ENCODE results near the gene PYGB. TPM values are rescaled to one million over a fixed set of nuclear protein-coding genes. Genes with fewer than 3 reads are reported as not detected.

Gene PYGB
- polyA plus RNA-seq, 4 donors = 25.7 to 38.4 (median 32.7) TPM

DNA sequence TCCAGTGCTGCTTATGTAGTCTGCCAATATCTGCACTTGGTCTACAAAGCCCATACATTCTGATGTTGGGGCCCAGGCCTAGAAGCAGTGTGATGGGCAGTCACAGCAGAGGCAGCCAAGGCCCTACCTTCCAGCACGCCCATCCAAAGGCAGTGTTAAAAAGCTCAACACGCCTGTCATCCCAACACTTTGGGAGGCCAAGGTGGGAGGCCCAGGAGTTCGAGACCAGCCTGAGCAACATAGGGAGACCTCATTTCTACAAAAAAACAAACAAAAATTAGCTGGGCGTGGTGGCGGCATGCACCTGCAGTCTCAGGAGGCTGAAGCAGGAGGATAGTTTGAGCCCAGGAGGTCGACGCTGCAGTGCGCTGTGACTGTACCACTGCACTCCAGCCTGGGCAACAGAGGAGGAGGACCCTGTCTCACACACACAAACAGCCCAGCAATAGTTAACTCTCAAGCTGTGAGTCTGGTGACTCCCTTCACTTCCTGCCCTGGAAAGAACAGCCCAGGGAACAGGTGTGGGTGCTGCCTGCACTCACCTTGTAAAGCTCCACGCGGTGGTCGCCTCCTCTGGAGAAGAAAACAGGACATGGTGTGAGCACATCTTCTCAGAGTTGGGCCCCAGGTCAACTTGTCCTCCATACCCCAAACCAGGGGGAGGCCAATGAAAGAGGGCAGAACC is 68.8 kb downstream of the PYGB start:
- no peaks in the 10 kb centered on the region for H3K9me3 ChIP-seq (ENCODE audit: control insufficient read depth in 2 of 2, insufficient read depth in 1 of 2, low read depth in 1 of 2, low read length in 1 of 2)
- DNase-seq = no peak
- H3K4me3 ChIP-seq (ENCODE audit: low read depth in 1 of 3, low read length in 3 of 3) = no peak overlapping the region
- H3K4me1 ChIP-seq (ENCODE audit: control insufficient read depth in 3 of 3, insufficient read depth in 2 of 3, low read depth in 1 of 3, low read length in 2 of 3) = peaks cover 0 to 7% (median 0%) of the 10 kb centered on the region in 3 donors
- H3K36me3 ChIP-seq (ENCODE audit: control insufficient read depth in 3 of 3, insufficient read depth in 2 of 3, low read depth in 1 of 3, low read length in 3 of 3) = peaks cover 0 to 58% (median 0%) of the 10 kb centered on the region in 3 donors
- no peak overlapping the region for H3K27ac ChIP-seq (ENCODE audit: low read depth in 1 of 3, low read length in 2 of 3)
- no peak for FAIRE-seq
- H3K27me3 ChIP-seq (ENCODE audit: control insufficient read depth in 3 of 3, insufficient read depth in 3 of 3, low read length in 3 of 3) = no peaks in the 10 kb centered on the region
- 94 to 97% (median 97%) methylated on average over 11 of the region's 11 CpGs for WGBS, 3 donors

DNA sequence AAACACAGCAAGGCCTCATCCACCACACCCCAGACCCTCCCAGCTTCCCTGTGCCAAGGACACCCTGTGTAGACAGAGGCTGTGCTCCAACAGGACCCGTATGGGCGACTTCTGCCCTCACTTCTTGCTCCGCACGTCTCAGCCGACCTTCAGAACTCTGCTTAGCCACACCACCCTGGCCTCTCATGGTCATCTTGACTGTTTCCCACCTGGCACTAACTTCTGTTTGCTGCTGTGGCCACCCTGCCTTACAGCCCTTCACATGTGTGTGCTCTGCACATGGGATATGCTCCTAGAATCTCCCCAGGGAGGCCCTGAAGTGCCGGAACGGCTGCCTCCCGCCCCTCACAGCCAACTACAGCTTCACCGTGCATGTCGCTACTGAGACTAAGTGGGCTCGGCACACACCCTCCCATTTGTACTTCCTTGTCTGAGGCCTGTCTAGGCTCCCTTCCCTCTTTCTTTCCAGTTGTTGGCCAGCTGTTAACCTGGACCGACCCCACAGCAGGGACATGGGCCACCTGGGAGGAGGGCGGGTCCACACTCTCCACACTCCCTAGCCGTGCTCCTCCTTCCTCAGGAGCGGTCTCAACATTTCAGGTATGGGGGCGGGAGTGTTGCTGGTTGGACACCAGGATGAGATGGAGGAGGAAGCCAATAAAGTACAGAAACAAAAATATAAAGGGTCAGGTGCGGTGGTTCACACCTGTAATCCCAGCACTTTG is 69.6 kb downstream of the PYGB start:
- DNase-seq (no peak), FAIRE-seq (no peak)
- WGBS, 3 donors = 83 to 89% (median 84%) methylated on average over 17 of the region's 17 CpGs
- Histone ChIP-seq H3K4me3 (ENCODE audit: low read depth in 1 of 3, low read length in 3 of 3) (no peak overlapping the region), H3K9me3 (ENCODE audit: control insufficient read depth in 2 of 2, insufficient read depth in 1 of 2, low read depth in 1 of 2, low read length in 1 of 2) (no peaks in the 10 kb centered on the region), H3K27ac (ENCODE audit: low read depth in 1 of 3, low read length in 2 of 3) (peak overlapping the region in 1 of 3 donors; percentile 3), H3K27me3 (ENCODE audit: control insufficient read depth in 3 of 3, insufficient read depth in 3 of 3, low read length in 3 of 3) (no peaks in the 10 kb centered on the region), H3K4me1 (ENCODE audit: control insufficient read depth in 3 of 3, insufficient read depth in 2 of 3, low read depth in 1 of 3, low read length in 2 of 3) (peaks cover 0 to 7% (median 0%) of the 10 kb centered on the region in 3 donors), H3K36me3 (ENCODE audit: control insufficient read depth in 3 of 3, insufficient read depth in 2 of 3, low read depth in 1 of 3, low read length in 3 of 3) (peaks cover 0 to 60% (median 0%) of the 10 kb centered on the region in 3 donors)

DNA sequence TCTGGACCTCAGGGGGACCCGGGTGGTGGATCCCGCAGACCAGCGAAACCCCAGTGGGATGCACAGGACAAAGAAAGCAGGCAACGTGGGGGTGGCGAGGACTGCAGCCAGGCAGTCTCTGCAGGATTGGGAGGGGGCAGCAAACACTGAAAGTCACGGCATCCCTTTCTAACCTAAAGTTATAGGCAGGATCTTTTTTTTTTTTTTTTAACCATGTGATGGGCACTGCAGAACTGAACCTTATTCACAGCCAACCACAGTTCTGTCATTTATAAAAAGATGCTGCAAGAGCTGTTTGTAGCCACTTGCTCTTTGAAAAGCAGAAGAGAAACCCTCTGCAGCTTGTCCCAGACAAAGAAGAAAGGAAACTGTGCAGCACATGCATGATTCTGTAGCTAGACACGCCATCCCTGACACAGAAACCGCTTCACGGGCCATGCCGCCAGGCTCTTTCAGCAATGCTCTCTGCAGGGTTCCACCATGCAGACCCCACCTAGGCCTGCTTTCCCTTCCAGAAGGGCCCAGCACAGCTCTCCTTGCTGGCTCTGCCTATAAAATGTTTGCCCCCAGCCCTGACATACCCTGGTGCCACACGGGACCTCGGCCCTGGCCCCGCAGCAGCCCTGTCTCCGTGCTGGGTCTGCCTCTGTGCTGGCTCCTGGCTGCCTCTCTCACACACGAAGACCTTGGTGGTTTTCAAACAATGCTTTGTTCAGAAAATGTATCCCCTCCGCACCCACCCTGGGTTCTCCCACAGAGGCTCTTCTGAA is 70.8 kb downstream of the PYGB start:
- peak overlapping the region in 1 of 3 donors; percentile 74 for H3K27ac ChIP-seq (ENCODE audit: low read depth in 1 of 3, low read length in 2 of 3)

DNA sequence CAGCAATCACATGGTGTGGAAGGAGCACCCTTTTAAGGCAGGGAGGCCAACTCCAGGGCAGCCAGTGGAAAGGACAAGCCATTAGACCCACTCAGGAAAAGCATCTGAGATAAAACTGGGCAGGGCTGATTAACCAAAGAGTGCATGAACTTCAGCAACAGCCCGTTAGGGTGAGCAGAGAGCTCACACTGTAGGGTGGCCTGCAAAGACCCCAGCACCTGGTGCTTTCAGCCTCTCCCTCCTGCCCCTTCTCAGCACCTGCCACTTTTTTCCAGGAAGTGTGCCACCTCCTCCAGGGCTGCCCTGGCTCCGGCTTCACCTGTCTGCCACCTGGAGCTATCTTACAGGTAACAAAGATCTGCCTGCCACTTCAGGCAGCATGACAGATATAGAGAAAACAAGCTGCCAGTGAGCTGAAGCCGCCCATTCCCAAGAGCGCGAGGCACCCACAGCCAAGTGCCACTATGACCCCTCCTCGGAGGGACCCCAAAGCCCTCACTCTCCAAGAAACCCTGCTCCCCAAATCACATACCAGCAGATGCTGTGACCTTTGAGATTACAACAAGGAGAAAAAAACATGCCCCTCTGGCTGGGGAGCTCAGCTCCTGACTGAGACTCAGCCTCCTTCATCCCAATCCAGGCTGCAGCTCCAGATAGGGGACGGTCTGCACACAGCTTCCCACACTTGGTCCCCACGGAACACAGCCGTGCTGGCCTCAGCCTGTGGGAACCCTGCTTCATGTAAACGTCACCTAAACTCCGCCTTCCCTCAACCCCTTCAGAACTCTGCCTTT is 71.6 kb downstream of the PYGB start:
- H3K4me3 ChIP-seq (ENCODE audit: low read depth in 1 of 3, low read length in 3 of 3) = no peak overlapping the region
- H3K4me1 ChIP-seq (ENCODE audit: control insufficient read depth in 3 of 3, insufficient read depth in 2 of 3, low read depth in 1 of 3, low read length in 2 of 3) = peaks cover 0 to 18% (median 2%) of the 10 kb centered on the region in 3 donors
- peak overlapping the region in 1 of 3 donors; percentile 74 for H3K27ac ChIP-seq (ENCODE audit: low read depth in 1 of 3, low read length in 2 of 3)
- peaks cover 0 to 59% (median 0%) of the 10 kb centered on the region in 3 donors for H3K36me3 ChIP-seq (ENCODE audit: control insufficient read depth in 3 of 3, insufficient read depth in 2 of 3, low read depth in 1 of 3, low read length in 3 of 3)
- FAIRE-seq (no peak), DNase-seq (no peak)
- H3K27me3 ChIP-seq (ENCODE audit: control insufficient read depth in 3 of 3, insufficient read depth in 3 of 3, low read length in 3 of 3) = no peaks in the 10 kb centered on the region
- WGBS, 3 donors = 28 to 65% (median 52%) methylated on average over 10 to 11 of the region's 11 CpGs
- no peaks in the 10 kb centered on the region for H3K9me3 ChIP-seq (ENCODE audit: control insufficient read depth in 2 of 2, insufficient read depth in 1 of 2, low read depth in 1 of 2, low read length in 1 of 2)

More for the DNA sequence above, 70.8 kb downstream of the PYGB start:
- no peak overlapping the region for H3K4me3 ChIP-seq (ENCODE audit: low read depth in 1 of 3, low read length in 3 of 3)
- no peak for DNase-seq
- no peaks in the 10 kb centered on the region for H3K9me3 ChIP-seq (ENCODE audit: control insufficient read depth in 2 of 2, insufficient read depth in 1 of 2, low read depth in 1 of 2, low read length in 1 of 2)
- no peak for FAIRE-seq
- no peaks in the 10 kb centered on the region for H3K27me3 ChIP-seq (ENCODE audit: control insufficient read depth in 3 of 3, insufficient read depth in 3 of 3, low read length in 3 of 3)
- WGBS, 3 donors = 83 to 90% (median 86%) methylated on average over 16 of the region's 16 CpGs
- H3K36me3 ChIP-seq (ENCODE audit: control insufficient read depth in 3 of 3, insufficient read depth in 2 of 3, low read depth in 1 of 3, low read length in 3 of 3) = peaks cover 0 to 61% (median 0%) of the 10 kb centered on the region in 3 donors
- H3K4me1 ChIP-seq (ENCODE audit: control insufficient read depth in 3 of 3, insufficient read depth in 2 of 3, low read depth in 1 of 3, low read length in 2 of 3) = peaks cover 0 to 13% (median 0%) of the 10 kb centered on the region in 3 donors

DNA sequence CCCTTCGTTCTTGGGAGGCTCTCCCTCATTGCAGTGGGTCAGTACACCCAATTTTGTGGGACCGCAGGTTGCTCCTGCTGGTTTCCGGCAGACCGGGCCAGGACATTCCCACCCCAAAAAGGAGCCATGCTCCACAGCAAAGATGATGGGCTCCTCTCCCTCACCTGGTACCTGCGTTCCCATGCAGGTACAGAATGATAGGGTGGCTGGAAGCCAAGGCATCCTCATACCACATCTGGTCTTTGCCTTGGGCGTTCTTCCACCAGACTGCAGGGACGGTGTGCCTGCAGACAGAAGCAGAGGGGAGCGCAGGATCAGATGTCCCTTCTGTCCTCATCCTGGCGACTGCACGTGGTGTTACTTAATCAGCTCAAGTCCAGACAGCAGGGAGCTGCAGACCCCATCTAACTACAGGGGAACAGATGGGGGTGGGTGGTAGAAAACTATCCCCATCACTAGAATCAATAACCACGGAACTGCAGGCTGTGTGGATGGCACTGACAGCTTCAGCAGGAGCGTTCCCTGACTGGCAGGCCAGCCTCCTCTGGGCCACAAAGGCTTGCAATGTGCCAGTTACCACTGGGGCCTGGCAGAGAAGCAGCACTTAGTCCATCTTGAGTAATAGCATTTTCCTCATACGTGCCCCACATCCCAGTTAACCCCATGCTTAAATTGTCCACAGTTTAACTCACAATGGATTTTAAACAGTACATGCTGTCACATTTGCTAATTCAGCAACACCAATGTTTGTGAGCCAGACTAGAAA is 72.3 kb downstream of the PYGB start:
- Histone ChIP-seq H3K27me3 (ENCODE audit: control insufficient read depth in 3 of 3, insufficient read depth in 3 of 3, low read length in 3 of 3) (no peaks in the 10 kb centered on the region), H3K4me3 (ENCODE audit: low read depth in 1 of 3, low read length in 3 of 3) (no peak overlapping the region), H3K4me1 (ENCODE audit: control insufficient read depth in 3 of 3, insufficient read depth in 2 of 3, low read depth in 1 of 3, low read length in 2 of 3) (peaks cover 0 to 18% (median 2%) of the 10 kb centered on the region in 3 donors), H3K9me3 (ENCODE audit: control insufficient read depth in 2 of 2, insufficient read depth in 1 of 2, low read depth in 1 of 2, low read length in 1 of 2) (no peaks in the 10 kb centered on the region), H3K27ac (ENCODE audit: low read depth in 1 of 3, low read length in 2 of 3) (peak overlapping the region in 1 of 3 donors; percentile 74), H3K36me3 (ENCODE audit: control insufficient read depth in 3 of 3, insufficient read depth in 2 of 3, low read depth in 1 of 3, low read length in 3 of 3) (peaks cover 0 to 52% (median 0%) of the 10 kb centered on the region in 3 donors)
- no peak for DNase-seq
- no peak for FAIRE-seq
- 76 to 87% (median 84%) methylated on average over 13 of the region's 13 CpGs for WGBS, 3 donors

DNA sequence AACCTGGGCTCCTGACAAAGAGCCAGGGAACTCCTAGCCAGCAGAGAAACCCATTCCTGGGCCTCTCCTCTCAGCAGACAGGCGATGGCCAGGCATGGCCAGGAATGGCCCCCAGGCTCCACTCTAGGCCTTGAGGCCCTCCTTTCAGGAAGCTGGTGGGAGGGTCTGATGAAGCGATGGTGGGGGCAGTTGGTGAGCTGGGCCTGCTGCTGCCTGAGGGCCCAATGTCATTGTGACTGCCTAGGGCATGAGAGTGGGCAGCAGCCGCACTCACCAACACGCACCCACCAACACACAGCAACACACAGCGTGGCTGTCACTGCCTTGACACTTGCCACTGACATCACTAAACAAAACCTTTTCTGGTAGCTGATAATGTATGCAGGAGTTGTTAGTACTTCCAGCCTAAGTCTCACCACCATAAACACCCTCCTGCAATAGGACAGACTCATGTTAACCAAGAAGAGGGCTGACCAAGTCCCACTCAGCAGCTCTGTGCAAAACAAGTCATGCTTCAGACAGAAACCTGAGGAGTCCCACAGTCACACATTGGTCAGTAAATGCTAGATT is 73.5 kb downstream of the PYGB start:
- Histone ChIP-seq H3K36me3 (ENCODE audit: control insufficient read depth in 3 of 3, insufficient read depth in 2 of 3, low read depth in 1 of 3, low read length in 3 of 3) (peaks cover 0 to 44% (median 0%) of the 10 kb centered on the region in 3 donors), H3K27me3 (ENCODE audit: control insufficient read depth in 3 of 3, insufficient read depth in 3 of 3, low read length in 3 of 3) (no peaks in the 10 kb centered on the region), H3K4me1 (ENCODE audit: control insufficient read depth in 3 of 3, insufficient read depth in 2 of 3, low read depth in 1 of 3, low read length in 2 of 3) (peaks cover 0 to 18% (median 2%) of the 10 kb centered on the region in 3 donors), H3K4me3 (ENCODE audit: low read depth in 1 of 3, low read length in 3 of 3) (no peak overlapping the region), H3K27ac (ENCODE audit: low read depth in 1 of 3, low read length in 2 of 3) (peak overlapping the region in 1 of 3 donors; percentile 9), H3K9me3 (ENCODE audit: control insufficient read depth in 2 of 2, insufficient read depth in 1 of 2, low read depth in 1 of 2, low read length in 1 of 2) (no peaks in the 10 kb centered on the region)
- DNase-seq (no peak), FAIRE-seq (no peak)
- WGBS, 3 donors = 94 to 99% (median 95%) methylated on average over 5 of the region's 5 CpGs

DNA sequence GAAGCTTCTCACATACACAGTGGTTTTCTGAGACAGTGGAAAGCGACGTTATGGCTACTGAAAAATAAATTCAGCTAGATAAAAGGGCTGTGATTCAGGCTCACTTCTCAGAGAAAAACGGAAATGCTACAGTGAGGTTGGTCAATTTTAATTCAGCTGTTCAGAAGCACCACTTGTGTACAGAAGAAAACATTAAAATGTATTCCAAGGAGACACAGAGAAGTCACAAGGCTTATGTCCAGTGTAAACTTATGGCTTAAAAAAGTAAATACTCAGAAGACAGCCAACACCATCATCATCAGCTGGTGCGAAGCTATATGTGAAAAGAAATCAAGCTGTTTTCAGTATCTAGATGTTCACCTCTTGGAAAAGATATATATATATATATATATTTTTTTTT is 74.1 kb downstream of the PYGB start:
- Histone ChIP-seq H3K27me3 (ENCODE audit: control insufficient read depth in 3 of 3, insufficient read depth in 3 of 3, low read length in 3 of 3) (no peaks in the 10 kb centered on the region), H3K9me3 (ENCODE audit: control insufficient read depth in 2 of 2, insufficient read depth in 1 of 2, low read depth in 1 of 2, low read length in 1 of 2) (no peaks in the 10 kb centered on the region), H3K27ac (ENCODE audit: low read depth in 1 of 3, low read length in 2 of 3) (peak overlapping the region in 1 of 3 donors; percentile 21), H3K4me3 (ENCODE audit: low read depth in 1 of 3, low read length in 3 of 3) (no peak overlapping the region), H3K36me3 (ENCODE audit: control insufficient read depth in 3 of 3, insufficient read depth in 2 of 3, low read depth in 1 of 3, low read length in 3 of 3) (peaks cover 0 to 39% (median 0%) of the 10 kb centered on the region in 3 donors), H3K4me1 (ENCODE audit: control insufficient read depth in 3 of 3, insufficient read depth in 2 of 3, low read depth in 1 of 3, low read length in 2 of 3) (peaks cover 0 to 18% (median 2%) of the 10 kb centered on the region in 3 donors)
- WGBS, 3 donors = 74 to 88% (median 85%) methylated on average over 4 of the region's 4 CpGs
- FAIRE-seq (no peak), DNase-seq (no peak)
